ENCODE data around the gene MLST8.

- TF ChIP-seq CTCF (IDR thresholded peaks at IDR 0.05): no peak
- no peak for TF ChIP-seq POLR2A (IDR thresholded peaks at IDR 0.05)
Measured at GRCh38 chr16:2232094-2232990, 27.1 kb downstream of the MLST8 start.
